NCI-H2171 treated with DMSO at 0.1 percent for 48 hours (cell line): ENCODE measurements around the gene HIRA.

ENCODE experiments used
- DNase-seq: peaks from one replicate; lab custom pipeline; 2025; lab: John Stamatoyannopoulos, UW

Gene HIRA

DNA sequence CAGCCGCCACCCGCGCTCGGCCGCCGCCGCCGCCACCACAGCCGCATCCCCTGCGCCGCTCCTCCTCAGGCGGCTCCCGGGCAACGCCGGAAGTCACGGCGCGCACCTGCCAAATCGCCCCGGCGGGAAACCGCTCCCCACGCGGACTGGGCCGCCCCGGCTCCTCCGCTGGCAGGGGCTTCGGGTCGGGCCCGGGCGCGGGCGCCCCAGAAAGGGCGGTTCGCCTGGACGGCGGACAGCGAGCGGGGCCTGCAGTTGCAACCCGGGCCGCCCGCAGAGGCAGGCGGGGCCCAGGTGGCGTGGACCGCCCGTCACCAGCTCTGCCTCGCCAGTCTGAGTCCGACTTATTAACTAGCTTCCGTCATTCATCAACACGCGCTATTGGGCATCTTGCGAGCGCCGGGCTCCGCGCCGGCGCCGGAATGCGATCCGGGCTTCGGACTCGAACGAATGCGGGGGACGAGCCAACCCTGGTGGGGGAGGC is at the start of gene HIRA:
Gene HIRA (minus strand): TSS at position 85 of the 484 bp plus-strand sequence. CDS start 257 bp downstream, outside the sequence.
- DNase-seq, result peak; percentile 78

DNA sequence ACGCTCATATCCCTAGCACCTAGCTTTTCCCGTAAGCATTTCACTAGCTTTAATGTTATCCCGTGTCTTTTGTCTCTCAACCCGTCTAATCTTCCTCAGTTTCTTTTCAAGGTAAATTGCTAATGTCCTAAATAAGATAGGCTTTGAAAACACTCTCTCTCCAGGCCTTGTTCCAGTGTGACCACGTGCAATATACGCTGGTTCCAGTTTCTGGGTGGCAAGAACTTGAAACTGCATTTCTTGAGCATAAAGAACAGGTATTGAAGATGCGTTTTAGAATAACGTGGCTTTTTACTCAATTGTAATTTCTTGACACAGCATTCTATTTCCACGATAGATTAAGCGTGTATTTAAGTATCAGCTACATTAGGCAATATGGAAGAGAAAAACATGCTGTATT is 49.3 kb upstream of the HIRA start:
- no peak for DNase-seq

GRCh38 chr22:19480173-19480568 is 48.6 kb upstream of the HIRA start:
- no peak for DNase-seq

DNA sequence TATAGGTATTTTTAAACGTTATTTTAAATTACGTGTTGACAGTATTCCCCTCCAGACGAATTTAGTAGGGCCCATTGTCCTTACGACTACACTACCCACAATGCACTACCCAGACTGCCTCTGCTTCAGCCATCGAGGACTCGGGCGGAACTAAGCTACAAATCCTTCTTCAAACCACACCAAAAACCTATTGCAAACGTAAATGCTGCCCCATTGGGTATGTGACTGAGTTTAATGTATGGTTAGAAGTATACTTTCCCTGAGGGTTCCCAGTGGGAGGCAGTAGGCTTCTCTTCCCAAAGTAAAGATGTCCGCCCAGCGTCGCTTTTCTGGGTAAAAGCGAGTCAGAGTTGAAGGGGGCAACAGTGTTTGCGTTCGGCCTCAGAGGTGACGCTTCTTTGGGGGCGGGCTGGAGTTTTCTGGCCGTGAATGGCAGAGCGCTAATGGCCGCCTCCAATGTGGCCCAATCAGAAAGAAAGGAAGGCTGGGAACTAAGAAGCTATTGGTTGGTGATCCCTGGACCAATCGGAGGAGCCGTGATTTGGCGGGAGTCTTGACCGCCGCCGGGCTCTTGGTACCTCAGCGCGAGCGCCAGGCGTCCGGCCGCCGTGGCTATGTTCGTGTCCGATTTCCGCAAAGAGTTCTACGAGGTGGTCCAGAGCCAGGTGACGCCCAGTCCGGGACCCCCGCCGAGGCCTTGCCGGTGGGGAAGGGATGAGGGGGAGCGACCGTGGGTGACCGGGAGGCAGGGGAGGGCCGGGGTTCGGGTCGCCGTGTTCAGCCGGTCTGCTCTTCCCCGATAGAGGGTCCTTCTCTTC is 48.0 kb upstream of the HIRA start, which contains the start of gene CDC45:
Gene CDC45 (plus strand): TSS at position 566 of the 818 bp plus-strand sequence. CDS start 49 bp downstream, at position 615.
- peak; percentile 99 for DNase-seq

DNA sequence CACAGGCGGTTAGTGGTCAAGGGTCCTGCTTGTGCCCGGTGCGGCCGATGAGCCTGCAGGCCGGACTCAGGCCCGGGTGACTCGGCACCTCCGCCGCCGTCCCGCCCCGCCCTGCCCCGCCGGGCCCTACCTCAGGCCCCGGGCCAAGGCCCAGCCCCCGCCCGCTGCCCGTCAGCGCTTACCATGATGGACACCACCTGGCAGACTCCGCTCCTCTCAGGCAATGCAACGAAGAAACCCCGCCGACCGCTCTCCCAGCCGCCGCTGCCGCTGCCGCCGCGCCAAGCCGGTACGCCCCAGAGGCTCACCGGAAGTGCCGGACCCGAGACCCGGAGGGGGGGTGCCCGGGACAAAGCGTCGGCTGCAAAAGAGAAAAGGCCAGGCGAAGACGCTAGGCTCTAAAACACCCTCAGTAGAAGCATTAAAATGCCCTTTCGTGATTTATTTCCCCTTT is 47.4 kb upstream of the HIRA start, which contains the start of gene UFD1:
Gene UFD1 (minus strand): TSS at position 293 of the 454 bp plus-strand sequence. CDS start 108 bp downstream, at position 185.
- peak; percentile 90 for DNase-seq

GRCh38 chr22:19478045-19478900 is 46.7 kb upstream of the HIRA start:
- DNase-seq, result no peak

GRCh38 chr22:19477321-19478044 is 46.0 kb upstream of the HIRA start:
- DNase-seq, result peak; percentile 22

GRCh38 chr22:19476023-19476422 is 44.5 kb upstream of the HIRA start:
- no peak for DNase-seq

- DNase-seq, result no peak
These were observed 42.0 kb upstream of the HIRA start for GRCh38 chr22:19473578-19473977.

DNA sequence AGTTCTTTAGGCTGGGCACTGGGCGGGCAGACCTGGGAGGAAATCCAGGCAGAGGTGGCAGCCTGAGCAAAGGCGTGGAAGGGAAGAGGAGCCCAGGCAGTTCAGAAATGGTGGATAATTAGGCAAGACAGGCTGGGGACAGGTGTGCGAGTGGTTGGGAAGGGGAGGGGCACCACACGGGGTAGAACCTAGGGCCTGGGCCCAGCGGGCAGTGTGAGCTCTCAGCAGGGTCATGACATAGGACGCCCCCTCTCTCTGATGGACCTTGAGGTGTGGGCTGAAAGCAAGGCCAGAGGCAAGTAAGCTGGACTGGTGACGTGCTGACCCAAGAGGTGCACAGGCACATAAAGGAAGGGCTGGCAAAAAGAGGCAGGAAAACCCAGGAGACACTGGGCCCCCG is 40.7 kb upstream of the HIRA start:
- DNase-seq, result no peak

- no peak for DNase-seq
These were observed 40.0 kb upstream of the HIRA start for GRCh38 chr22:19471572-19471971.

DNA sequence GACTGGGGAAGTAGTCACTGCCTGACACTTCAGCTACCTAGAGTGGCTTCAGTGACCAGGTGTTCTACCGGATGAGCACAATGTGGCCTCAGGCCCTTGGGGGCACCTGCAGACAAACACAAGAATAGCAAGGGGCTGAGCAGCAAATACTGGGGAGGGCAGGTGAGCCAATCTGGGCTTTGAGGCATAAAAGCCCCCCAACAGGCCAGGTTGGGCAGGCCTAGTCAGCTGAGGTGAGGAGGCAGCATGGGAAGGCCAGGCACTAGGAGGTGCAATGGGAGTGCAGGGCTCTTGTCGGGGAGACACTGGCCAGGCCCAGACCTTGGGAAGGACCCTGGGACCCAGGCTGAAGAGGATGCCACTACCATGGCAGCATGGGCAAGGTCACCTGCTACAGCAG is 38.5 kb upstream of the HIRA start:
- no peak for DNase-seq

DNA sequence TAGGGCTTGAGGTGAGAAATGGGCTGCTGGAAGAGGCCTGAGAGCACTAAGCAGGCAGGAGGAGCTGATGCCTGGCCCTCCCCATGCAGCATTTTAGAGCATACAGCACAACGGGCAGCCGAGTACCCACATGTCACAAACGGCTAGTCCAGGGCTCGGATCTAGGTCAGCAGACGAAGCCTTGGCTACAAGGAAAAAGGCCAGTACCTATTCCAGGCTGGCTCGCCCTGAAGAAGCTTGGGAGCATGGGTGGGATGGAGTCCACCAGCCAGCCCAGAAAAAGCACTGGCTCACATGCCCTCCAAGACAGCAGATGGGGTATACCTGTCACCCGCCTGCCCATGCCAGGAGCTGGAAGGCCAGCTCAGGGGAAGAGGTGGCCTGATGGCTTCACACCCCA is 37.9 kb upstream of the HIRA start:
- no peak for DNase-seq

GRCh38 chr22:19467912-19468311 is 36.4 kb upstream of the HIRA start:
- no peak for DNase-seq

DNA sequence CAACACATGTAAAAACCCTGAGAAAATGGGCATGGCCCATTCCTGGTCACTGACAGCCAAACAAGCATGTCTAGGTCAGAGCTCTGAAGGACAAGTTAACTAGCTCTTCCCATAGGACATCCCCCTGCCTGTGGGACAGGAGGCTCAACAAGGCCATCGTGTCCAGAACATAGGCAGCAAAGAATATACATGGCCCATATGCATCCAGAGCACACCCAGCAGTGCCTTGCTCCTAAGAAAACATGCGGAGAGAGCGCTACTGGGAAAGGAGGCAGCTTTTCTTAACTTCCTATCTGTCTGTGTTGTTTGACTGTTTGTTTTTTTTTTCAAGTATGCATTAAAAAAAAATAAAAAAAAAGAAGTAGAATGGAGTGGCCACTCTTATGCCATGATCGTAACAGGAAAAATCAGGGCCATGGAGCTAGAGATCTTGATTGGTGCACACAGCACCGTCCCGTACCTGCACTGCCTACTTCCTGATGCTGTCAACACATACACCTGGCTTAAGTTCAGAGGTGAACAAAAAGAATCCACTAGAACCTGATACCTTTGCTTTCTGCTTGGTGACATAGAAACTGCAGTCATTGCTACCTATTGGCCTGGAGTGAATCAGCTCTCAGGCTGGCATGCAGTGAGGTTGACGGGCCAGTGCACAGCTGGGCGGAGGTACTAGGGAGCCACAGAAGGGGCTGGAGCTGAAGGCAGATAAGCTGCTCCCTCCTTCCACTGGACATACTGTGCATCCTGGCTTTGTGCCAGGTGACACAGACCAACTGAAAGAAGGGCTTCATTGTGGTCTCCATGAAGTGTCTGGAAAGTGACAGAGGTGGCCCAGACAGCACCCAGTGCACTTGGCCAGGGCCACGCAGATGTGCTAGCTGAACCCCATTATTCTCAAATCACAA is 35.6 kb upstream of the HIRA start:
- no peak for DNase-seq

DNA sequence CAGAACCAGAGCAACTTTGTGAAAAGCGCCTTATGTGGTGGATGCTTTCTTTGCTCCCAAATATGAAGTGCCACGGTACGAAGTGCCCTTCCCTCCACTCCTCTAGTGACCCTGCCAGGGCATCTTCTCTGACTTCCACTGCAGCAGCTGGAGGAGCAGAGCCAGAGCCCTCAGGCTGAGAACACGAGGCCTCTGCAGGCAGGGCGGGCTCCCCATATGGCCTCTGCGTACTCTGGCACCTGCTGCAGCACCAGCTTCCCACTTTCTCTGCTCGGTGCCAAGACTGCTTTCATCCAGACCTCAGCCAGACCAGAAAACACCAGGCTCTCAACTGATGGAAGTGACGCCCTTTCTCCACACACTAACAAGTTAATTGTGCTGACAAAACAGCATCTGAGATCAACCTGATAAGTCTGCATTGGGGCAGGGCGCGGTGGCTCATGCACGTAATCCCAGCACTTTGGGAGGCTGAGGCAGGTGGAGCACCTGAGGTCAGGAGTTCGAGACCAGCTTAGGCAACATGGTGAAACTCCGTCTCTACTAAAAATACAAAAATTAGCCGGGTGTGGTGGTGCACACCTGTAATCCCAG is 34.7 kb upstream of the HIRA start:
- DNase-seq, result peak; percentile 75

- DNase-seq, result no peak
These were observed 33.4 kb upstream of the HIRA start for GRCh38 chr22:19464975-19465374.

DNA sequence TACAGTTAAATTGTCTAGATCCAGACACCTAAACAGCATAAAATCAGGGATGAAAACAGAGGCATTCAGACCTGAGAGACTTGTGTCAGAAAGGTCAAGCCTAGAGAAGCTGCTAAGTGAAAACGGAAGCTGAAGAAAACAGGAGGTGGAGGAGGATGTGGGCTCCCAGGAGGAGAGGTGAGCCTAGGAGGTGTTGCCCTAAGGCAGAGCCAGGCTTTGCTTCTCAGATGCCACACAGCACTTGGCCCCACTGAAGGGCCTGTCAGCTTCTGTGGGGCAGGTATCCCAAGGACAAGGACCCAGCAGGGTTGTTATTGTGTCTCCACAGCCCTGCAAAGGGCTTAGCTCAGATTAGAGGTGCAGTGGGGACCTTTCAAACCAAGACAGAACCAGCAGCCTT is 33.0 kb upstream of the HIRA start:
- DNase-seq, result no peak

DNA sequence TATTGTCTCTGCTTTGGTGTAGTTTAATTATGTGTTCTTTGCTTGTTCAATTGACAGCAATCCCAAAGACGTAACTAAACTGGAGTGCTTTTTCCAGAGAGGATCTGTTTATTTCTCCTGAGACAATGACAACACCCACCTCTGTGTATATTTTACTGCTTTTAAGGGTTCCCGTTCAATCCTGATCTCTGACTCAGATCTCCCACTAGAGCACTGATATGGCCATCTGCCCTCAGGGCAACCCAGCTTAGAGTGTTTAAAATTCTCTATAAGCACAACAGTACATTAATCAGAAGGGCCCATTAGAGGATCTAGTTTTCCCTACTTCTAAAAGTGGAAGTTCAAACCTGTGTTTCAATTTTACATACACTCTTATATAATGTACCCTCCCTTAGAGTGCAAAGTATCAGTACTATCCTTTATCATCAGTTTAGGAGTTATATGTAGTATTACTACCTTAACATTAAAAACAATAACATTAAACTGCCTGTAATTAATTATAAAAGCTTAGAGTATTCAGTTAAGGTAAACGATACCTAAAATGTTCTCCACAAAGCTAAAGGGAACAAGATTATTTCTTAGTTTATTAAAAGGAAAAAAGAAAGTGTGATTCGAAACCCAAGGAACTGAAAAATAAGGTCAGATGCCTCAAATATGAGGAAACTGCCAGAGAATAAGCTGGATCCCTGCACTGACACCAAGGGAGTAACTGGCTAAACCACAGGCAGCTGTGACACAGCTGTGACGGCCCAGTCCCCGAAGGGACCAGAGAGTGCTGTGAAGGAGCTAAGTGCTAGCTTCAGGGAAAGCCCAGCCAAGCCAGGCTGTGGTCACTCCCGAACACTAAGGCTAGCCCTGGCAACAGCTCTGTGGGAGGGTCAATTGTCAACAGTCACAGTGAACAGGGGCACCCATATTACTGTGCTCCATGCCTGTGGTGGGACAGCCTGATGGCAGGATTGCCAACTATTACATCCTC is 32.2 kb upstream of the HIRA start:
- DNase-seq, result no peak
